Measurements from ENCODE around the gene NMU.

DNA sequence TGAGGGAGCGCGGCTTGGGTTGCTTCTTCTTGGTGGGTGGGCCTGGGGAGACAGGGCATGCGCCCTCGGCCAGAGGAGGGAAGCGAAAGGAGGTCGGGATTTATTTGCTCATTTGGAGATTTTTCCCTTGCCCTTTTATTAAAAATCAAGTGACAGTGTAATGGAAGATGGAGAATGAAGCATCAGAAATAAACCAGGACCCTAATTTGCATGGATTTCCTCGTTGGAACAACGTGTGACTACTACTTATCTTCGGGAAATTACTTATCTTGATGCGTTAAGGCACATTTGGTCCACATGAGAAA lies 88.7 kb downstream of the NMU start:
- TF ChIP-seq POLR2A (IDR thresholded peaks at IDR 0.05; ENCODE audit: low read length), result no peak
- TF ChIP-seq GATA1 (IDR thresholded peaks at IDR 0.05; ENCODE audit: low read depth, low read length), result no peak

All from erythroblast (primary cell).